WTC11 (cell line): ENCODE results near the gene CGREF1. TPM values are rescaled to one million over a fixed set of nuclear protein-coding genes. Genes with fewer than 3 reads are reported as not detected.

Source experiments
- ATAC-seq: fragments of 200-7000 bp; cut with Tn5 transposase; 2 replicates; pipeline ENCODE4 v1.10.0; 2021; ENCODE audit warnings: mild to moderate bottlenecking, moderate library complexity
- CTCF ChIA-PET: fragments of 300-600 bp; sonication (Branson Sonifier 250); formaldehyde crosslinking; loops from one replicate; lab custom pipeline; 2021; ENCODE audit warnings: antibody characterized with exemption; lab: Charles Lee
- POLR2A ChIA-PET: fragments of 350-600 bp; sonication (Branson Sonifier 250); formaldehyde crosslinking; loops from one replicate; lab custom pipeline; 2021; ENCODE audit warnings: antibody characterized with exemption; lab: Charles Lee
- DNase-seq: peaks from one replicate; pipeline ENCODE4 v3.0.0; 2021; ENCODE audit warnings: low spot score
- H3K27ac Mint-ChIP-seq: 2 replicates; pipeline ENCODE4 v1.8.0; 2021; ENCODE audit warnings: mixed read lengths
- H3K27me3 Mint-ChIP-seq: 2 replicates; pipeline ENCODE4 v1.8.0; 2021; ENCODE audit warnings: low read depth, mild to moderate bottlenecking, moderate library complexity, mixed read lengths
- H3K36me3 Mint-ChIP-seq: 2 replicates; pipeline ENCODE4 v1.8.0; 2021; ENCODE audit warnings: mixed read lengths
- H3K4me1 Mint-ChIP-seq: 2 replicates; pipeline ENCODE4 v1.8.0; 2022; ENCODE audit warnings: mixed read lengths
- H3K4me3 Mint-ChIP-seq: 2 replicates; pipeline ENCODE4 v1.8.0; 2021; ENCODE audit warnings: mild to moderate bottlenecking, moderate library complexity, mixed read lengths
- H3K9me3 Mint-ChIP-seq: 2 replicates; pipeline ENCODE4 v1.8.0; 2021; ENCODE audit warnings: mixed read lengths
- AR ChIP-seq: fragments of 250-450 bp; sonication (Bioruptor Pico); IDR thresholded peaks from 2 replicates; pipeline ENCODE4 v1.9.0; 2021; ENCODE audit warnings: mild to moderate bottlenecking
- CDX4 ChIP-seq: fragments of 250-450 bp; sonication (Bioruptor Pico); IDR thresholded peaks from 2 replicates; pipeline ENCODE4 v1.9.0; 2021; ENCODE audit warnings: moderate library complexity, mild to moderate bottlenecking, inconsistent platforms, borderline replicate concordance
- ERG ChIP-seq: fragments of 250-450 bp; sonication (Bioruptor Pico); IDR thresholded peaks from 2 replicates; pipeline ENCODE4 v1.8.0; 2021; ENCODE audit warnings: mild to moderate bottlenecking
- ESRRA ChIP-seq: sonication (generic); formaldehyde crosslinking; IDR thresholded peaks from 2 replicates; pipeline ENCODE4 v1.8.1; 2022; ENCODE audit warnings: mild to moderate bottlenecking, missing genetic modification reagents, borderline replicate concordance
- ETV6 ChIP-seq: sonication (generic); formaldehyde crosslinking; IDR thresholded peaks from 2 replicates; pipeline ENCODE4 v1.8.1; 2022; ENCODE audit warnings: mild to moderate bottlenecking, missing genetic modification reagents
- GABPB1 ChIP-seq: sonication (generic); formaldehyde crosslinking; IDR thresholded peaks from 2 replicates; pipeline ENCODE4 v1.8.1; 2023; ENCODE audit warnings: mild to moderate bottlenecking, missing genetic modification reagents
- RELA ChIP-seq: sonication (generic); formaldehyde crosslinking; IDR thresholded peaks from 2 replicates; pipeline ENCODE4 v1.8.1; 2022; ENCODE audit warnings: missing genetic modification reagents, mild to moderate bottlenecking, borderline replicate concordance
- SMAD3 ChIP-seq: sonication (generic); formaldehyde crosslinking; IDR thresholded peaks from 2 replicates; pipeline ENCODE4 v1.8.0; 2022; ENCODE audit warnings: missing genetic modification reagents, mild to moderate bottlenecking, borderline replicate concordance
- SMAD4 ChIP-seq: sonication (generic); formaldehyde crosslinking; IDR thresholded peaks from 2 replicates; pipeline ENCODE4 v1.8.0; 2022; ENCODE audit warnings: mild to moderate bottlenecking, missing genetic modification reagents
- ZNF263 ChIP-seq: sonication (generic); formaldehyde crosslinking; IDR thresholded peaks from 2 replicates; pipeline ENCODE4 v1.8.1; 2022; ENCODE audit warnings: low read depth, mild to moderate bottlenecking, moderate library complexity, missing genetic modification reagents
- ZNF425 ChIP-seq: fragments of 250-450 bp; sonication (Bioruptor Pico); conservative IDR thresholded peaks from 2 replicates; pipeline ENCODE4 v1.9.0; 2021; ENCODE audit warnings: mild to moderate bottlenecking
- total RNA-seq: library from RNA; stranded (reverse); gene quantifications from 3 replicates; pipeline ENCODE4 v1.2.3, GENCODE V29; 2021
- TF ChIP-seq, protein P1 (sequence below): sonication (generic); formaldehyde crosslinking; IDR thresholded peaks from 2 replicates; pipeline ENCODE4 v1.8.1; 2022; ENCODE audit warnings: low read depth, mild to moderate bottlenecking, moderate library complexity, missing genetic modification reagents, borderline replicate concordance
- TF ChIP-seq, protein P2 (sequence below): fragments of 250-450 bp; sonication (Bioruptor Pico); IDR thresholded peaks from 2 replicates; pipeline ENCODE4 v1.9.0; 2021; ENCODE audit warnings: mild to moderate bottlenecking, borderline replicate concordance

CGREF1 gene
- total RNA-seq, 1 experiment from 2014 or later, result 3.5 TPM

DNA sequence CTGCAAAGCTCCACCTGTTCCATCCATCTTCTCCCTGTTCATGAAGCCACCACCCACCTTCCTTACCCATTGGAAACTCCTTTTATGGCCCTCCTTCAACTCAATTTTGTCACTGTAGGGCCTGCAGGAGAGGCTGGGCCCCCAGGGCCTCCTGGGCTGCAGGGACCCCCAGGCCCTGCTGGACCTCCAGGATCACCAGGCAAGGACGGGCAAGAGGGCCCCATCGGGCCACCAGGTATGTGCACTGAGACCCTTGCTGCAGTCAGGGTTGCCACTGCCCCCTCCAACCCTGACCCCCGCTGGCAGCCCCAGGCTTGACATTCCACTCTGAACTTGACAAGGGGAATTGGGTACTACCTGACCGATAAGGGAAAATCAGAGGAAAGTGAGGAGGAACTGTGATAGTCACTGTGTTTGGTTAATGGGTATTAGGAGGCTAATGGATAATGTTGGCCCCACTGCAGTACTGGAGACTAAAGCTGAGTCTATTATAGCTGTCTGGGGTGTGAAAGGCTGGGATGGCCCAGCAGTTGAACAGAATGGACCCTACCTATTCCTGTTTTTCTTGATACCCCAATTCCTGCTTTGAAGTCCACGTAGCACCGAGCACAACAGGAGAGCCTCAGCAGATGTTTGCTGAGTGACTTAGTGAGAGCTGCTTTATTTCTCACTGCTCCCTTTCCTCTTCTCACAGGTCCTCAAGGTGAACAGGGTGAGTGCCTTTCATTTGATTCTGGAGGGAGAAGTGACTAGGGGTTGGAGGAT lies 34.4 kb downstream of the CGREF1 start:
- ChIA-PET POLR2A (interaction anchor here (0.9 to 2.6 kb wide), 2 partner anchors 13 to 32 kb away, joined by 3 to 11 read pairs; partner anchors contain the start of gene OST4), CTCF (interaction anchor here (1.6 to 6.4 kb wide), 4 partner anchors 9 to 123 kb away, joined by 4 to 50 read pairs (median 18); partner anchors contain the start of gene OST4)
- Mint-ChIP-seq H3K27ac (no peak overlapping the region), H3K36me3 (no peaks in the 10 kb centered on the region), H3K27me3 (peaks cover 23% of the 10 kb centered on the region), H3K4me3 (no peak overlapping the region), H3K9me3 (no peaks in the 10 kb centered on the region), H3K4me1 (peaks cover 27% of the 10 kb centered on the region)
- DNase-seq, result no peak
- TF ChIP-seq SMAD3 (CRISPR knock-in tag), result no peak
- TF ChIP-seq ZNF425 (CRISPR knock-in tag), result no peak
- no peak for TF ChIP-seq ZNF263 (CRISPR knock-in tag)
- TF ChIP-seq AR (CRISPR knock-in tag), result no peak
- no peak for TF ChIP-seq ESRRA
- TF ChIP-seq, protein P1, sequence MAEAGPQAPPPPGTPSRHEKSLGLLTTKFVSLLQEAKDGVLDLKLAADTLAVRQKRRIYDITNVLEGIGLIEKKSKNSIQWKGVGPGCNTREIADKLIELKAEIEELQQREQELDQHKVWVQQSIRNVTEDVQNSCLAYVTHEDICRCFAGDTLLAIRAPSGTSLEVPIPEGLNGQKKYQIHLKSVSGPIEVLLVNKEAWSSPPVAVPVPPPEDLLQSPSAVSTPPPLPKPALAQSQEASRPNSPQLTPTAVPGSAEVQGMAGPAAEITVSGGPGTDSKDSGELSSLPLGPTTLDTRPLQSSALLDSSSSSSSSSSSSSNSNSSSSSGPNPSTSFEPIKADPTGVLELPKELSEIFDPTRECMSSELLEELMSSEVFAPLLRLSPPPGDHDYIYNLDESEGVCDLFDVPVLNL, result no peak
- TF ChIP-seq SMAD4 (CRISPR knock-in tag), result no peak
- no peak for TF ChIP-seq CDX4 (CRISPR knock-in tag)
- TF ChIP-seq GABPB1 (CRISPR knock-in tag), result no peak
- no peak for TF ChIP-seq ETV6 (CRISPR knock-in tag)
- TF ChIP-seq RELA, result no peak
- TF ChIP-seq ERG (CRISPR knock-in tag), result no peak
- TF ChIP-seq, protein P2, sequence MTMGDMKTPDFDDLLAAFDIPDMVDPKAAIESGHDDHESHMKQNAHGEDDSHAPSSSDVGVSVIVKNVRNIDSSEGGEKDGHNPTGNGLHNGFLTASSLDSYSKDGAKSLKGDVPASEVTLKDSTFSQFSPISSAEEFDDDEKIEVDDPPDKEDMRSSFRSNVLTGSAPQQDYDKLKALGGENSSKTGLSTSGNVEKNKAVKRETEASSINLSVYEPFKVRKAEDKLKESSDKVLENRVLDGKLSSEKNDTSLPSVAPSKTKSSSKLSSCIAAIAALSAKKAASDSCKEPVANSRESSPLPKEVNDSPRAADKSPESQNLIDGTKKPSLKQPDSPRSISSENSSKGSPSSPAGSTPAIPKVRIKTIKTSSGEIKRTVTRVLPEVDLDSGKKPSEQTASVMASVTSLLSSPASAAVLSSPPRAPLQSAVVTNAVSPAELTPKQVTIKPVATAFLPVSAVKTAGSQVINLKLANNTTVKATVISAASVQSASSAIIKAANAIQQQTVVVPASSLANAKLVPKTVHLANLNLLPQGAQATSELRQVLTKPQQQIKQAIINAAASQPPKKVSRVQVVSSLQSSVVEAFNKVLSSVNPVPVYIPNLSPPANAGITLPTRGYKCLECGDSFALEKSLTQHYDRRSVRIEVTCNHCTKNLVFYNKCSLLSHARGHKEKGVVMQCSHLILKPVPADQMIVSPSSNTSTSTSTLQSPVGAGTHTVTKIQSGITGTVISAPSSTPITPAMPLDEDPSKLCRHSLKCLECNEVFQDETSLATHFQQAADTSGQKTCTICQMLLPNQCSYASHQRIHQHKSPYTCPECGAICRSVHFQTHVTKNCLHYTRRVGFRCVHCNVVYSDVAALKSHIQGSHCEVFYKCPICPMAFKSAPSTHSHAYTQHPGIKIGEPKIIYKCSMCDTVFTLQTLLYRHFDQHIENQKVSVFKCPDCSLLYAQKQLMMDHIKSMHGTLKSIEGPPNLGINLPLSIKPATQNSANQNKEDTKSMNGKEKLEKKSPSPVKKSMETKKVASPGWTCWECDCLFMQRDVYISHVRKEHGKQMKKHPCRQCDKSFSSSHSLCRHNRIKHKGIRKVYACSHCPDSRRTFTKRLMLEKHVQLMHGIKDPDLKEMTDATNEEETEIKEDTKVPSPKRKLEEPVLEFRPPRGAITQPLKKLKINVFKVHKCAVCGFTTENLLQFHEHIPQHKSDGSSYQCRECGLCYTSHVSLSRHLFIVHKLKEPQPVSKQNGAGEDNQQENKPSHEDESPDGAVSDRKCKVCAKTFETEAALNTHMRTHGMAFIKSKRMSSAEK (CRISPR knock-in tag), result no peak
- no peak for ATAC-seq
